OCI-LY7 (cell line): ENCODE data around the gene ACVR1. TPM values are rescaled to one million over a fixed set of nuclear protein-coding genes. Genes with fewer than 3 reads are reported as not detected.

Experiments
- BruUV-seq: library from RNA; stranded (reverse); fragments of 400-500 nt; replicated peaks from 2 replicates; lab custom pipeline; 2021; lab: Mats Ljungman, UMichigan
- CTCF ChIA-PET: fragments of 300-600 bp; sonication (Branson Sonifier 250); formaldehyde crosslinking; loops from one replicate; lab custom pipeline; 2022; ENCODE audit warnings: antibody characterized with exemption; ENCODE audit not compliant: unreplicated experiment; lab: Charles Lee
- POLR2A ChIA-PET: fragments of 300-600 bp; sonication (Branson Sonifier 250); formaldehyde crosslinking; loops from one replicate; lab custom pipeline; 2022; ENCODE audit warnings: antibody characterized with exemption; lab: Charles Lee
- DNase-seq: peaks from one replicate; pipeline ENCODE4 v3.0.0-alpha.2; 2015; ENCODE audit warnings: low spot score
- H2AFZ ChIP-seq: fragments of 200-600 bp; sonication (generic), shearing (Covaris generic); 2 replicates; pipeline ENCODE4 v1.6.1; 2014; ENCODE audit warnings: mild to moderate bottlenecking, antibody characterized with exemption, low read length, moderate library complexity
- H3K27ac ChIP-seq: fragments of 200-600 bp; sonication (generic); 2 replicates; pipeline ENCODE4 v1.5.1; 2014; ENCODE audit warnings: mixed run types, low read depth, mild to moderate bottlenecking, moderate library complexity, low read length, inconsistent platforms; ENCODE audit not compliant: poor library complexity, severe bottlenecking
- H3K36me3 ChIP-seq: fragments of 200-600 bp; sonication (generic); 2 replicates; pipeline ENCODE4 v1.6.1; 2014; ENCODE audit warnings: mild to moderate bottlenecking, antibody characterized with exemption, low read length, moderate library complexity, mixed read lengths; ENCODE audit not compliant: insufficient read depth
- H3K4me1 ChIP-seq: fragments of 200-600 bp; sonication (generic); 2 replicates; pipeline ENCODE4 v1.5.1; 2014; ENCODE audit warnings: mild to moderate bottlenecking, low read length; ENCODE audit not compliant: insufficient read depth, poor library complexity, severe bottlenecking
- H3K4me2 ChIP-seq: fragments of 200-600 bp; sonication (generic); 2 replicates; pipeline ENCODE4 v1.6.1; 2014; ENCODE audit warnings: mild to moderate bottlenecking, low read length
- H3K4me3 ChIP-seq: fragments of 200-600 bp; sonication (generic); 2 replicates; pipeline ENCODE4 v1.5.1; 2014; ENCODE audit warnings: mild to moderate bottlenecking, low read depth, low read length; ENCODE audit not compliant: poor library complexity, severe bottlenecking
- H3K79me2 ChIP-seq: fragments of 200-600 bp; sonication (generic); 2 replicates; pipeline ENCODE4 v1.6.1; 2016; ENCODE audit warnings: low read depth, mild to moderate bottlenecking, low read length, moderate library complexity, mixed read lengths; ENCODE audit not compliant: insufficient read depth
- H3K9me2 ChIP-seq: fragments of 200-600 bp; sonication (generic); 2 replicates; pipeline ENCODE4 v1.6.1; 2016; ENCODE audit warnings: mild to moderate bottlenecking, low read length, mixed read lengths; ENCODE audit not compliant: insufficient read depth
- H3K9me3 ChIP-seq: fragments of 200-600 bp; sonication (generic); 2 replicates; pipeline ENCODE4 v1.6.1; 2014; ENCODE audit warnings: mild to moderate bottlenecking, mixed run types, low read length, mixed read lengths
- H4K20me1 ChIP-seq: fragments of 200-600 bp; sonication (generic); 2 replicates; pipeline ENCODE4 v1.6.1; 2014; ENCODE audit warnings: mild to moderate bottlenecking, antibody characterized with exemption, low read length, moderate library complexity, mixed read lengths; ENCODE audit not compliant: insufficient read depth
- CTCF ChIP-seq: fragments of 200-600 bp; sonication (generic); conservative IDR thresholded peaks from 2 replicates; pipeline ENCODE4 v1.5.1; 2014; ENCODE audit warnings: mild to moderate bottlenecking, antibody characterized with exemption, low read length, moderate library complexity, mixed read lengths
- EZH2phosphoT487 ChIP-seq: fragments of 200-600 bp; sonication (generic); IDR thresholded peaks from 2 replicates; pipeline ENCODE4 v1.6.1; 2018; ENCODE audit warnings: low read depth, borderline replicate concordance, mild to moderate bottlenecking, mixed run types, antibody characterized with exemption, low read length, moderate library complexity, mixed read lengths
- intact Hi-C: fragments of 100-400 bp; cut with micrococcal nuclease; formaldehyde crosslinking; loops from one replicate; pipeline ENCODE4 v1.10.0; 2022; ENCODE audit not compliant: unreplicated experiment
- total RNA-seq, 2 experiments: library from RNA; depleted of rRNA in 1 of 2; stranded (reverse); fragments of >200 nt in 1 of 2; shearing (Covaris generic) in 1 of 2; gene quantifications; 2 replicates each; pipeline ENCODE4 v1.2.3, GENCODE V29; 2014 to 2022

Gene ACVR1
- total RNA-seq, 2 experiments from 2014 or later, result 0.13 to 3.9 TPM

GRCh38 chr2:157920736-157921135, 44.6 kb upstream of the ACVR1 start:
- CTCF ChIA-PET, result no interaction called here
- H3K9me2 ChIP-seq, result no peaks in the 10 kb centered on the region
- no peaks in the 10 kb centered on the region for H4K20me1 ChIP-seq
- no peak overlapping the region for H3K4me2 ChIP-seq
- BruUV-seq, result no TSS peak
- H3K9me3 ChIP-seq, result no peaks in the 10 kb centered on the region
- TF ChIP-seq EZH2phosphoT487, result no peak
- TF ChIP-seq CTCF, result no peak
- POLR2A ChIA-PET, result interaction anchor here (0.6 kb wide), 1 partner anchor 14 kb away, joined by 6 read pairs; no protein-coding TSS in a partner anchor
- H3K27ac ChIP-seq, result no peak overlapping the region
- H3K4me1 ChIP-seq, result no peaks in the 10 kb centered on the region
- H3K4me3 ChIP-seq, result no peak overlapping the region
- H3K36me3 ChIP-seq, result no peaks in the 10 kb centered on the region
- no peaks in the 10 kb centered on the region for H3K79me2 ChIP-seq
- DNase-seq, result no peak
- no peak overlapping the region for H2AFZ ChIP-seq
- intact Hi-C loops, result no loop called here

- TF ChIP-seq CTCF, result no peak
- no peak for TF ChIP-seq EZH2phosphoT487
- no peaks in the 10 kb centered on the region for H3K36me3 ChIP-seq
- H3K4me1 ChIP-seq, result no peaks in the 10 kb centered on the region
- H2AFZ ChIP-seq, result no peak overlapping the region
- CTCF ChIA-PET, result interaction anchor here (0.6 kb wide), 1 partner anchor 23 kb away, joined by 3 read pairs; no protein-coding TSS in a partner anchor
- H4K20me1 ChIP-seq, result no peaks in the 10 kb centered on the region
- H3K9me3 ChIP-seq, result no peaks in the 10 kb centered on the region
- no peaks in the 10 kb centered on the region for H3K9me2 ChIP-seq
- H3K79me2 ChIP-seq, result no peaks in the 10 kb centered on the region
- H3K4me2 ChIP-seq, result no peak overlapping the region
- no peak for DNase-seq
- POLR2A ChIA-PET, result interaction anchor here (0.6 kb wide), 1 partner anchor 28 kb away, joined by 4 read pairs; no protein-coding TSS in a partner anchor
- intact Hi-C loops, result no loop called here
- H3K4me3 ChIP-seq, result no peak overlapping the region
- BruUV-seq, result no TSS peak
- no peak overlapping the region for H3K27ac ChIP-seq
These were observed 43.1 kb upstream of the ACVR1 start for GRCh38 chr2:157919181-157919580.

GRCh38 chr2:157918319-157918718, 42.2 kb upstream of the ACVR1 start:
- H3K27ac ChIP-seq, result no peak overlapping the region
- intact Hi-C loops, result no loop called here
- POLR2A ChIA-PET, result no interaction called here
- H4K20me1 ChIP-seq, result no peaks in the 10 kb centered on the region
- H3K4me2 ChIP-seq, result no peak overlapping the region
- H2AFZ ChIP-seq, result no peak overlapping the region
- no peaks in the 10 kb centered on the region for H3K9me2 ChIP-seq
- H3K79me2 ChIP-seq, result no peaks in the 10 kb centered on the region
- no peak for DNase-seq
- CTCF ChIA-PET, result no interaction called here
- no peaks in the 10 kb centered on the region for H3K9me3 ChIP-seq
- no TSS peak for BruUV-seq
- no peaks in the 10 kb centered on the region for H3K36me3 ChIP-seq
- H3K4me3 ChIP-seq, result no peak overlapping the region
- H3K4me1 ChIP-seq, result no peaks in the 10 kb centered on the region
- no peak for TF ChIP-seq CTCF
- no peak for TF ChIP-seq EZH2phosphoT487
